GM21423 (cell line): ENCODE measurements around the gene IL2RA.
"Not testable (repeated sequence)": the region's sequence is repeated elsewhere in the genome, so short reads cannot be mapped to it uniquely, and the experiment has no call there.

Experiments used
- ATAC-seq: cut with Tn5 transposase; IDR thresholded peaks from one replicate; pipeline ENCODE4 v1.9.1; 2021; ENCODE audit warnings: mild to moderate bottlenecking, moderate library complexity; ENCODE audit not compliant: unreplicated experiment

IL2RA gene

DNA sequence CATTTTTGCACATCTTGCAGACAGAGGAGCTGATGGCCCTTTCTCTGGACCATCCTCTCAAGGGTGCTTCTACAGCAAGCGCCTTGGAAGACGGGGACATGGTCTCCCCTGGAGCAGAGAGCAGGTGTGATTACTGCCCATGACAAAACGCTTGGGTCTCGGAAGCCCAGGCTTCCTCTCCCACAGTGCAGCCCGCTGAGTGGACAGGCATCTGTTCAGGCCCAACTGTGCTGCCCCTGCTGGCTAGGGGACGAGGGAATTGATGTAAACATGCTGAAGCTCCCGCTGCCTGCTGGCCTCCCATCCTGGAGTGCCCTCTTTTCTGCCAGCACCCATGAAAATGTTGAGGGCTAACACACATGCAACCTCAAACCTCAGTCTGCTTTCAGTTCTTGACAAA is 99.1 kb downstream of the IL2RA start:
- ATAC-seq = no peak

DNA sequence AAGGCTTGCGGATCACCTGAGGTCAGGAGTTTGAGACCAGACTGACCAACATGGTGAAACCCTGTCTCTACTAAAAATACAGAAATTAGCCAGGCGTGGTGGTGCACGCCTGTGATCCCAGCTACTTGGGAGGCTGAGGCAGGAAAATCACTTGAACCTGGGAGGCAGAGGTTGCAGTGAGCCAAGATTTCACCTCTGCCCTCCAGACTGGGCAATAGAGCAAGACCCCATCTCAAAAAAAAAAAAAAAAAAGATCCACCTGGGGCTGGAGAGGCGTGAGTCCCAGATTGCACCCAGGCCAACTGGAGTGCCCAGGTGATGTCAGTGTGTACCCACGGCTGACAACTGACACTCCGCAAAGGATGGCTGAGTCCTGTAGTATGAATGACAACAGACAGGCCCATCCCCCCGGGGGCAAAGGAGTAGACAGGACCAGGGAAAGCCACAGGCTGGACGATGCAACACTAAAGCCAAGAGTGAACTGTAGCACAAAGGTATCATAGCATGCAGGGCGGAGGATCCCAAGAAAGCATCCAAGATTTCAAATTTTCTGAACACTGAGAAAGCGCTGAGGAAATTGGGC is 99.7 kb downstream of the IL2RA start:
- not testable (repeated sequence) for ATAC-seq

- ATAC-seq = no peak
Measured at GRCh38 chr10:5961405-5962100, 100.6 kb downstream of the IL2RA start.

GRCh38 chr10:5960973-5961275 is 101.2 kb downstream of the IL2RA start:
- ATAC-seq = not testable (repeated sequence)
